Ovary (tissue), 9 donors: ENCODE results near the gene FAM222A. TPM values are rescaled to one million over a fixed set of nuclear protein-coding genes. Genes with fewer than 3 reads are reported as not detected.

Experiments
- DNase-seq, 5 donors: peaks; one replicate each; pipeline ENCODE4 v3.0.0-alpha.2; 2019 to 2020
- H3K27ac ChIP-seq, 2 donors: fragments of 200-600 bp; one replicate each; pipeline versions ENCODE4 v1.5.1 to v1.8.0; 2019 to 2022
- H3K27me3 ChIP-seq: fragments of 200-600 bp; one replicate; pipeline ENCODE4 v1.8.0; 2022
- H3K36me3 ChIP-seq: fragments of 200-600 bp; sonication (generic); one replicate; pipeline ENCODE4 v1.5.1; 2019
- H3K4me1 ChIP-seq: one replicate; pipeline ENCODE4 v1.8.1; 2013; ENCODE audit warnings: mild to moderate bottlenecking, moderate library complexity; ENCODE audit not compliant: insufficient read depth
- H3K4me3 ChIP-seq: fragments of 200-600 bp; sonication (generic); one replicate; pipeline ENCODE4 v1.5.1; 2017
- H3K9me3 ChIP-seq, 2 donors: fragments of 200-600 bp in 1 of 2; sonication (generic) in 1 of 2; one replicate each; pipeline versions ENCODE4 v1.5.1 to v1.8.1; 2013 to 2019; ENCODE audit warnings: mild to moderate bottlenecking in 1 of 2, moderate library complexity in 1 of 2
- EP300 ChIP-seq: sonication (generic); formaldehyde crosslinking; IDR thresholded peaks from one replicate; pipeline ENCODE4 v1.6.1; 2017; ENCODE audit warnings: antibody characterized with exemption
- POLR2A ChIP-seq: fragments of 450-650 bp; IDR thresholded peaks from one replicate; pipeline ENCODE4 v1.6.1; 2017; ENCODE audit warnings: antibody characterized with exemption, mild to moderate bottlenecking, moderate library complexity
- WGBS, 3 donors: extraction: QIAGEN DNeasy Blood & Tissue Kit in 1 of 3; methylation state at CpG; one replicate each; pipeline versions ENCODE4 v1.1.5 to v1.1.7; 2013 to 2017; 5-methylcytosine and 5-hydroxymethylcytosine counted together
- intact Hi-C, 4 donors: fragments of 100-400 bp; cut with DNase I; formaldehyde crosslinking; loops; one replicate each; pipeline versions ENCODE4 v1.11.0 to v1.15.1; 2022 to 2023
- polyA plus RNA-seq, 2 donors: library from polyadenylated mRNA; stranded (reverse); fragments of 200-250 nt in 1 of 2; fragments of 350-450 nt in 1 of 2; fragmentation: Illumina TruSeq in 1 of 2; extraction: RNeasy Lipid Tissue Mini Kit (QIAGEN cat#74804) in 1 of 2; gene quantifications; one replicate each; pipeline ENCODE4 v1.2.3, GENCODE V29; 2013 to 2014
- total RNA-seq, 7 donors: library from RNA; depleted of rRNA in 2 of 7; stranded (reverse); fragments of >200 nt in 2 of 7; fragmentation: NEBNext Ultra II Directional in 3 of 7; extraction: Animal tissue kit (Norgen Biotek cat#: 25700) in 3 of 7; gene quantifications; one replicate each; pipeline versions ENCODE4 v1.1.0 to v1.2.4, GENCODE V29; 2016 to 2023
- TF ChIP-seq, protein P1 (sequence below), 3 donors: fragments of 450-650 bp in 2 of 3; fragments of 200-600 bp in 1 of 3; IDR thresholded peaks; one replicate each; pipeline versions ENCODE4 v1.5.1 to v1.8.0; 2016 to 2022; ENCODE audit warnings: antibody characterized with exemption in 3 of 3, mild to moderate bottlenecking in 1 of 3
- donor health status: DM: no; HTN: no; CAD: no; lungs with moderate emphysema.
- donor health status: DM: no; HTN: no; CAD: no.
- donor health status: Bipolar disorder and iron deficiency.
- donor health status: DM: yes; HTN: yes; CAD: no.
- donor health status: DM: no; HTN: no; CAD: no.
- donor health status: DM: yes; HTN: yes; CAD: no.

Gene FAM222A
- total and polyA plus RNA-seq, 9 donors: 4.8 to 28.4 (median 13.7) TPM

DNA sequence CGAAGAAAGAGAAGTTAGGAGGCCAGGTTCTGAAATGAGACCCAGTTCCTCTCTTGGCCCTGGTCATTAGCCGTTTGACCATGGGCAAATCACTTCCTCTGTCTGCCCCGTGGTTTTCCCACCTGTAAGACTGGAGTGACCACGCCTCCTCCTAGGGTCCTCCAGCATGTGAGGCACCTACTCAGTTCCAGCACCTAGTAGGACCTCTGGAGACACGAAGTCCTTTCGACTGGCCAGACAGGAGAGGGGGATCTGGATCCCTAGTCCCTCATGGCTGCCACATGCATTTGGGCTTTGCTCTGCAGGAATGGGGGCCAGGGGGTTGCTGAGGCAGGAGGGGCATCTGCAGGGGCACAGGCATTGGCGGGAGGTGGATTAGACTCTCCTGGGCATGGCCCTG is 103.2 kb downstream of the FAM222A start:
- no peak overlapping the region for H3K27ac ChIP-seq
- no peaks in the 10 kb centered on the region for H3K36me3 ChIP-seq
- no peak overlapping the region for H3K4me3 ChIP-seq
- intact Hi-C loops: no loop called here
- no peaks in the 10 kb centered on the region for H3K27me3 ChIP-seq
- TF ChIP-seq EP300: no peak
- TF ChIP-seq, protein P1, sequence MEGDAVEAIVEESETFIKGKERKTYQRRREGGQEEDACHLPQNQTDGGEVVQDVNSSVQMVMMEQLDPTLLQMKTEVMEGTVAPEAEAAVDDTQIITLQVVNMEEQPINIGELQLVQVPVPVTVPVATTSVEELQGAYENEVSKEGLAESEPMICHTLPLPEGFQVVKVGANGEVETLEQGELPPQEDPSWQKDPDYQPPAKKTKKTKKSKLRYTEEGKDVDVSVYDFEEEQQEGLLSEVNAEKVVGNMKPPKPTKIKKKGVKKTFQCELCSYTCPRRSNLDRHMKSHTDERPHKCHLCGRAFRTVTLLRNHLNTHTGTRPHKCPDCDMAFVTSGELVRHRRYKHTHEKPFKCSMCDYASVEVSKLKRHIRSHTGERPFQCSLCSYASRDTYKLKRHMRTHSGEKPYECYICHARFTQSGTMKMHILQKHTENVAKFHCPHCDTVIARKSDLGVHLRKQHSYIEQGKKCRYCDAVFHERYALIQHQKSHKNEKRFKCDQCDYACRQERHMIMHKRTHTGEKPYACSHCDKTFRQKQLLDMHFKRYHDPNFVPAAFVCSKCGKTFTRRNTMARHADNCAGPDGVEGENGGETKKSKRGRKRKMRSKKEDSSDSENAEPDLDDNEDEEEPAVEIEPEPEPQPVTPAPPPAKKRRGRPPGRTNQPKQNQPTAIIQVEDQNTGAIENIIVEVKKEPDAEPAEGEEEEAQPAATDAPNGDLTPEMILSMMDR (IDR thresholded peaks at IDR 0.05): no peak
- TF ChIP-seq POLR2A: no peak
- DNase-seq: no peak
- H3K4me1 ChIP-seq: no peaks in the 10 kb centered on the region
- WGBS, 3 donors: 86 to 92% (median 89%) methylated on average over 6 to 7 of the region's 7 CpGs
- no peaks in the 10 kb centered on the region for H3K9me3 ChIP-seq

DNA sequence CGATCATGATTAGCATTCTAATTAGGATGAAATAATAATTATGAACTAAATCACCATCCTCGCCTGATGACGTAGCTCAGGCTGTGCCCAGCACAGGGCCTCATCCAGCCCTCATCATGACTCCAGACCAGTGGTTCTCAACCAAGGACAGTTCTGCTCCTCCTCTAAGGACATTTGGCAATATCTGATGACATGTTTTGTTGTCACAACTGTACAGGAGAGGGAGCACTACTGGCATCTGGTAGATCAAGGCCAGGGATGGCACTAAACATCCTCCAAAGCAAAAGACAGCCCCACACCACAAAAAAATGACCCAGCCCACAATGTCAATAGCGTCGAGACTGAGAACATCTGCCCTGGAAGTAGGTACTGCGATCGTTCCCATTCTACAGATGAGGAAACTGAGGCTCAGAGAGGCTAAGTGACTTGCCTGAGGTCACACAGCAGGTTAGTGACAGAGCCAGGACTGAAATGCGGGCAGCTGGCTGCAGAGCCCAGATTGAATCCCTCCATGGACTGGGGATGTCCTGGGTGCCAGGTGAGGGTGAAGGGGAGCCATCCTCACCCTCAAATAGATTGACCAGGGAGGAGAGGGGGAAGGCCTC is 104.1 kb downstream of the FAM222A start:
- DNase-seq: no peak
- WGBS, 3 donors: 90 to 96% (median 94%) methylated on average over 8 of the region's 8 CpGs
- H3K4me3 ChIP-seq: no peak overlapping the region
- no peaks in the 10 kb centered on the region for H3K27me3 ChIP-seq
- TF ChIP-seq EP300 (no peak), POLR2A (no peak)
- TF ChIP-seq, protein P1 (IDR thresholded peaks at IDR 0.05): no peak
- no peaks in the 10 kb centered on the region for H3K36me3 ChIP-seq
- no peaks in the 10 kb centered on the region for H3K4me1 ChIP-seq
- no peaks in the 10 kb centered on the region for H3K9me3 ChIP-seq
- no peak overlapping the region for H3K27ac ChIP-seq
- intact Hi-C loops: no loop called here

DNA sequence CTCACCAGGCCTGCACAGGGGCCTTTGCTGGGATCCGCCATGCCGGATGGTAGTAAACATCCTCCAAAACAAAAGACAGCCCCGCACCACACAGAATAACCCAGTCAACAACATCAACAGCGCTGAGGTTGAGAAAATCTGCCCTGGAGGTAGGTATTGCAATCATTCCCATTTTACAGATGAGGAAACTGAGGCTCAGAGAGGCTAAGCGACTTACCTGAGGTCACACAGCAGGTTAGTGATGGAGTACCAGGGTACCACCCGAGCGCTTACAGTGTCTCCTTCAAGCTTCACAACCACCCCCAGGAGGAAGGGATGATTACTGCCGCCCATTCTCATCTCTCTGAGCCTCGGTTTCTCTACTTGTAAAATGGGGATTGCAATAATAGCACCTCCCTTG is 104.6 kb downstream of the FAM222A start:
- H3K4me3 ChIP-seq: no peak overlapping the region
- H3K27ac ChIP-seq: no peak overlapping the region
- H3K36me3 ChIP-seq: no peaks in the 10 kb centered on the region
- intact Hi-C loops: no loop called here
- no peaks in the 10 kb centered on the region for H3K27me3 ChIP-seq
- H3K9me3 ChIP-seq: no peaks in the 10 kb centered on the region
- no peaks in the 10 kb centered on the region for H3K4me1 ChIP-seq
- 88 to 96% (median 96%) methylated on average over 9 of the region's 9 CpGs for WGBS, 3 donors
- DNase-seq: no peak
- no peak for TF ChIP-seq POLR2A
- TF ChIP-seq EP300: no peak
- TF ChIP-seq, protein P1 (IDR thresholded peaks at IDR 0.05): no peak

DNA sequence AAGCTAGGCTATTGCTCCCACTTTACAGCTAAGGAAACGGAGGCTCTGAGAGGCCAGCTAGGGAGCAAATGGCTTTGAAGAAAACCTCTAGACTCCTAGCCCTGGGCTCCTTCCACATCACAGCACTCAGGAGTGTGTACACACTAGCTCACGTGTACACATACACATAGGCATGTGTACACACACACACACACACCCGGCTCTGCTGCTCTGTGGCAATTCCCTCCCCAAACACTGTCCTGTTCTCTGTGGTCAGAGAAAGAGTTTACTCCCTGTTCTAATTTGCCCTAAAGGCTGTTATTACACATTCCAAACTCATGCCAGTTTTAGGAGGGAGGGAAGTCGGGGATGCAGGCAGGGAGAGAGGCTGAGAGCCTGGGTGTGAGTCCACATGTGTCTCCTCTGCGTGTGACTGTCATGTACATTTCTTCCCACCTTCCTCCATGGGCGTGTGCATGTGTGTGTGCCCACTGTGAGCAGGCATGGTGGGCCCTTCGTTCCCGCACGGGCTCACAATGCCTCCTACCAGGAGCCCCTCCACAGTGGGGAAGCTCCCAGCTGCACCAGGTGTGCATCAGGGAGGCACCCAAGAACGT is 105.4 kb downstream of the FAM222A start:
- intact Hi-C loops: no loop called here
- 31 to 45% (median 41%) methylated on average over 10 of the region's 10 CpGs for WGBS, 3 donors
- no peak for TF ChIP-seq EP300
- TF ChIP-seq POLR2A: no peak
- TF ChIP-seq, protein P1 (IDR thresholded peaks at IDR 0.05): no peak
- H3K4me1 ChIP-seq: no peaks in the 10 kb centered on the region
- H3K27ac ChIP-seq: no peak overlapping the region
- H3K27me3 ChIP-seq: no peaks in the 10 kb centered on the region
- no peak overlapping the region for H3K4me3 ChIP-seq
- no peak for DNase-seq
- H3K36me3 ChIP-seq: no peaks in the 10 kb centered on the region
- no peaks in the 10 kb centered on the region for H3K9me3 ChIP-seq

Other genes starting within 250 kb of the FAM222A start
- gene KCTD10, start 236.5 kb upstream of the FAM222A start, total RNA-seq: 10 to 100 TPM; 21.9 to 47.9 (median 38.0) TPM
- 10 to 100 TPM; 21.6 to 70.6 TPM for gene KCTD10, start 236.5 kb upstream of the FAM222A start, polyA plus RNA-seq
- gene UBE3B, start 236.2 kb upstream of the FAM222A start, total RNA-seq: 10 to 100 TPM; 21.9 to 53.4 (median 33.5) TPM
- 10 to 100 TPM; 12.1 to 27.8 TPM for gene UBE3B, start 236.2 kb upstream of the FAM222A start, polyA plus RNA-seq
- gene MMAB, start 140.3 kb upstream of the FAM222A start, total RNA-seq: 10 to 100 TPM; 20.2 to 94.9 (median 41.0) TPM
- 10 to 100 TPM; 21.5 to 33.2 TPM for gene MMAB, start 140.3 kb upstream of the FAM222A start, polyA plus RNA-seq
- 10 to 100 TPM in 5 of 7 donors, 1 to 10 TPM in 2; 7.4 to 66.4 (median 18.6) TPM for gene MVK, start 140.0 kb upstream of the FAM222A start, total RNA-seq
- gene MVK, start 140.0 kb upstream of the FAM222A start, polyA plus RNA-seq: 10 to 100 TPM; 14.0 to 21.1 TPM
- gene TRPV4, start 119.6 kb downstream of the FAM222A start, total RNA-seq: 1 to 10 TPM in 1 of 7 donors, under 1 TPM in 5, not detected in 1; 0.12 to 2.4 (median 0.35) TPM
- under 1 TPM; 0.53 to 0.95 TPM for gene TRPV4, start 119.6 kb downstream of the FAM222A start, polyA plus RNA-seq
- 10 to 100 TPM; 15.5 to 36.7 (median 26.3) TPM for gene GLTP, start 166.7 kb downstream of the FAM222A start, total RNA-seq
- gene GLTP, start 166.7 kb downstream of the FAM222A start, polyA plus RNA-seq: 10 to 100 TPM; 17.2 to 37.2 TPM
- 10 to 100 TPM; 14.8 to 21.6 (median 19.9) TPM for gene TCHP, start 186.4 kb downstream of the FAM222A start, total RNA-seq
- 10 to 100 TPM; 11.2 to 15.2 TPM for gene TCHP, start 186.4 kb downstream of the FAM222A start, polyA plus RNA-seq